ENCODE results near the gene NEK1. TPM values are rescaled to one million over a fixed set of nuclear protein-coding genes. Genes with fewer than 3 reads are reported as not detected.

Gene NEK1
- total and polyA plus RNA-seq, 2 donors (not counting 1 experiment from before 2014, with no cell fraction given) = 3.3 to 21.4 TPM

- ChIA-PET CTCF (no interaction called here), POLR2A (no interaction called here)
- H3K4me1 Mint-ChIP-seq = peaks cover 33% of the 10 kb centered on the region
- H3K9me3 Mint-ChIP-seq (ENCODE audit: insufficient read depth) = peaks cover 5% of the 10 kb centered on the region
- TF ChIP-seq, protein P1, sequence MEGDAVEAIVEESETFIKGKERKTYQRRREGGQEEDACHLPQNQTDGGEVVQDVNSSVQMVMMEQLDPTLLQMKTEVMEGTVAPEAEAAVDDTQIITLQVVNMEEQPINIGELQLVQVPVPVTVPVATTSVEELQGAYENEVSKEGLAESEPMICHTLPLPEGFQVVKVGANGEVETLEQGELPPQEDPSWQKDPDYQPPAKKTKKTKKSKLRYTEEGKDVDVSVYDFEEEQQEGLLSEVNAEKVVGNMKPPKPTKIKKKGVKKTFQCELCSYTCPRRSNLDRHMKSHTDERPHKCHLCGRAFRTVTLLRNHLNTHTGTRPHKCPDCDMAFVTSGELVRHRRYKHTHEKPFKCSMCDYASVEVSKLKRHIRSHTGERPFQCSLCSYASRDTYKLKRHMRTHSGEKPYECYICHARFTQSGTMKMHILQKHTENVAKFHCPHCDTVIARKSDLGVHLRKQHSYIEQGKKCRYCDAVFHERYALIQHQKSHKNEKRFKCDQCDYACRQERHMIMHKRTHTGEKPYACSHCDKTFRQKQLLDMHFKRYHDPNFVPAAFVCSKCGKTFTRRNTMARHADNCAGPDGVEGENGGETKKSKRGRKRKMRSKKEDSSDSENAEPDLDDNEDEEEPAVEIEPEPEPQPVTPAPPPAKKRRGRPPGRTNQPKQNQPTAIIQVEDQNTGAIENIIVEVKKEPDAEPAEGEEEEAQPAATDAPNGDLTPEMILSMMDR (IDR thresholded peaks at IDR 0.05) = no peak
- intact Hi-C loops (cut with micrococcal nuclease) = no loop called here
- Histone ChIP-seq H3K4me3 (ENCODE audit: control extremely low read depth in 1 of 5, extremely low read depth in 1 of 5, insufficient read depth in 1 of 5, low read depth in 2 of 5, low read length in 4 of 5) (no peak overlapping the region), H3K4me1 (ENCODE audit: control insufficient read depth in 2 of 2, insufficient read depth in 2 of 2, low read length in 2 of 2) (peaks cover 0 to 5% of the 10 kb centered on the region in 2 donors), H3K27me3 (replicated peaks in 1 of 4; ENCODE audit: control extremely low read depth in 1 of 4, control insufficient read depth in 3 of 4, insufficient read depth in 4 of 4, low read length in 3 of 4) (no peaks in the 10 kb centered on the region), H3K36me3 (replicated peaks in 1 of 2; ENCODE audit: control extremely low read depth in 1 of 2, control insufficient read depth in 1 of 2, extremely low read depth in 1 of 2, insufficient read depth in 2 of 2, low read length in 1 of 2) (peaks cover 0 to 7% of the 10 kb centered on the region in 2 experiments), H2AFZ (ENCODE audit: insufficient read depth, low read depth, low read length, poor library complexity, severe bottlenecking) (no peak overlapping the region), H3K9me3 (ENCODE audit: control extremely low read depth in 1 of 3, control insufficient read depth in 2 of 3, insufficient read depth in 1 of 3, low read length in 2 of 3) (peaks cover 0 to 17% (median 0%) of the 10 kb centered on the region in 3 donors), H3K79me2 (ENCODE audit: control insufficient read depth, insufficient read depth, low read length) (peaks cover 7% of the 10 kb centered on the region), H3K4me2 (replicated peaks; ENCODE audit: low read depth, low read length, poor library complexity, severe bottlenecking) (no peak overlapping the region), H4K20me1 (ENCODE audit: control insufficient read depth, insufficient read depth, low read length, poor library complexity, severe bottlenecking) (no peaks in the 10 kb centered on the region), H3K9ac (ENCODE audit: low read length) (no peak overlapping the region), H3K27ac (ENCODE audit: low read length in 2 of 2) (no peak overlapping the region)
- peak overlapping the region; percentile 5 for H3K27ac Mint-ChIP-seq
- peak overlapping the region; percentile 13 for H3K4me3 Mint-ChIP-seq
- DNase-seq (no peak), ATAC-seq (ENCODE audit: low read depth) (no peak)
- no CpG with 5 or more reads among the region's 2 CpGs for WGBS (ENCODE audit: insufficient coverage)
- H3K27me3 Mint-ChIP-seq = no peaks in the 10 kb centered on the region
Measured at GRCh38 chr4:169438057-169438480, 174.3 kb downstream of the NEK1 start.

DNA sequence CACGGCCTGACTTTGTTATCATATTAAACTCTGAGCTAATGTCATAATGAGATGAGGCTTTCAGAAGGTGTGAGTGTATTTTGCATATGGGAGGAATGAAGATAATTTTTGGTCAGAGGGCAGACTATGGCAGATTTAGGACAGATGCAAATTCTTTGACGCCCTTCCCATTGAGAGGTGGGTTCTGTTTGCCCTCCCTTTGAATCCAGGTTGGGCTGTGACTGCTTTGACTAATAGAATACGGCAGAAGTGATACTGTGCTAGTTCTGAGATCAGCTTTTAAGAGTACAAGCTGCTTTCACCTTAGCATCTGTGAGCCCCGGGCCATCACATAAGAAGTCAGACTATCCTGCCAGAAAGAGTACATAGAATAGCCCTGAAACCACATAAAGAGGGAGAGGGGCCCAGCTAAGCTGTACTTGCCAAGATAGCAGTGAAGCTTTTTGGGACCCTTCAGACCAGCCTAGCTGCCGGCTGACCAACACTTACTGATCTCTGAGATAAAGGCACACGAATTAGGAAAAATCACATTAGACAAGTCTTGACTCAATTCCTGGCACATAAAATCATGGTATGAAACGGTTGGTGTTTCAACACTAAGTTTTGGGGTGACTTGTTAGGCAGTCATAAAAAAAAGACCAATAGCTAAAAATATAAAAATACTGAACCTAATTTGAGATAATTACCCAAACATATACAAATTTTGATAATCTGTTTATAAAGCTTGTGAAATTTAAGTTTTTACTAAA is 174.9 kb downstream of the NEK1 start:
- Mint-ChIP-seq H3K9me3 (ENCODE audit: insufficient read depth) (peaks cover 3% of the 10 kb centered on the region), H3K27ac (peak overlapping the region; percentile 73), H3K4me1 (peaks cover 33% of the 10 kb centered on the region), H3K27me3 (no peaks in the 10 kb centered on the region), H3K4me3 (peak overlapping the region; percentile 4)
- H3K4me2 ChIP-seq (replicated peaks; ENCODE audit: low read depth, low read length, poor library complexity, severe bottlenecking) = no peak overlapping the region
- intact Hi-C loops (cut with micrococcal nuclease) = no loop called here
- no peak overlapping the region for H3K9ac ChIP-seq (ENCODE audit: low read length)
- 80% methylated on average over 5 of the region's 7 CpGs for WGBS (ENCODE audit: insufficient coverage)
- DNase-seq (peak; percentile 22), ATAC-seq (ENCODE audit: low read depth) (peak; percentile 49)
- H3K9me3 ChIP-seq (ENCODE audit: control extremely low read depth in 1 of 3, control insufficient read depth in 2 of 3, insufficient read depth in 1 of 3, low read length in 2 of 3) = peaks cover 0 to 11% (median 0%) of the 10 kb centered on the region in 3 donors
- no peaks in the 10 kb centered on the region for H4K20me1 ChIP-seq (ENCODE audit: control insufficient read depth, insufficient read depth, low read length, poor library complexity, severe bottlenecking)
- no peak overlapping the region for H3K27ac ChIP-seq (ENCODE audit: low read length in 2 of 2)
- no peak overlapping the region for H2AFZ ChIP-seq (ENCODE audit: insufficient read depth, low read depth, low read length, poor library complexity, severe bottlenecking)
- H3K4me3 ChIP-seq (ENCODE audit: control extremely low read depth in 1 of 5, extremely low read depth in 1 of 5, insufficient read depth in 1 of 5, low read depth in 2 of 5, low read length in 4 of 5) = no peak overlapping the region
- CTCF ChIA-PET = interaction anchor here (0.8 kb wide), 1 partner anchor 46 kb away, joined by 3 read pairs; no protein-coding TSS in a partner anchor
- H3K79me2 ChIP-seq (ENCODE audit: control insufficient read depth, insufficient read depth, low read length) = peaks cover 7% of the 10 kb centered on the region
- peaks cover 0 to 4% of the 10 kb centered on the region in 2 experiments for H3K36me3 ChIP-seq (replicated peaks in 1 of 2; ENCODE audit: control extremely low read depth in 1 of 2, control insufficient read depth in 1 of 2, extremely low read depth in 1 of 2, insufficient read depth in 2 of 2, low read length in 1 of 2)
- H3K27me3 ChIP-seq (replicated peaks in 1 of 4; ENCODE audit: control extremely low read depth in 1 of 4, control insufficient read depth in 3 of 4, insufficient read depth in 4 of 4, low read length in 3 of 4) = no peaks in the 10 kb centered on the region
- peaks cover 0 to 5% of the 10 kb centered on the region in 2 donors for H3K4me1 ChIP-seq (ENCODE audit: control insufficient read depth in 2 of 2, insufficient read depth in 2 of 2, low read length in 2 of 2)
- no peak for TF ChIP-seq EZH2 (IDR thresholded peaks at IDR 0.05; ENCODE audit: borderline replicate concordance, insufficient read depth, low read depth, low read length, poor library complexity, severe bottlenecking)
- TF ChIP-seq, protein P1 (IDR thresholded peaks at IDR 0.05) = no peak
- POLR2A ChIA-PET = no interaction called here

All from B cell (primary cell).